OCI-LY3 (cell line): ENCODE measurements around the gene TMEM114.

Experiments used
- H2AFZ ChIP-seq: fragments of 200-600, 300-600 bp; shearing (Covaris generic); 2 replicates; pipeline ENCODE4 v1.6.0; 2014; ENCODE audit warnings: antibody characterized with exemption, low read depth, low read length
- H3K27ac ChIP-seq: fragments of 200-600, 300-600 bp; sonication (generic); 2 replicates; pipeline ENCODE4 v1.5.1; 2014; ENCODE audit warnings: mild to moderate bottlenecking, low read length, moderate library complexity, mixed read lengths
- H3K27me3 ChIP-seq: fragments of 200-600, 300-600 bp; sonication (generic); 2 replicates; pipeline ENCODE4 v1.6.1; 2014; ENCODE audit warnings: low read depth, low read length, mixed read lengths
- H3K36me3 ChIP-seq: fragments of 200-600, 300-600 bp; sonication (generic); replicated peaks from 2 replicates; pipeline ENCODE3; 2014; ENCODE audit warnings: low read depth, low read length, mixed read lengths
- H3K4me1 ChIP-seq: fragments of 300-600, 200-600 bp; sonication (generic); 2 replicates; pipeline ENCODE4 v1.6.1; 2014; ENCODE audit warnings: low read length, mixed read lengths
- H3K4me2 ChIP-seq: fragments of 200-600, 300-600 bp; sonication (generic); 2 replicates; pipeline ENCODE4 v1.6.1; 2014; ENCODE audit warnings: low read length, mixed read lengths
- H3K4me3 ChIP-seq: fragments of 300-600, 200-600 bp; sonication (generic); 2 replicates; pipeline ENCODE4 v1.5.1; 2014; ENCODE audit warnings: antibody characterized with exemption, mild to moderate bottlenecking, low read length, moderate library complexity
- H3K79me2 ChIP-seq: fragments of 300-600, 200-600 bp; shearing (Covaris generic); 2 replicates; pipeline ENCODE4 v1.6.1; 2014; ENCODE audit warnings: mild to moderate bottlenecking, low read length, mixed read lengths
- H3K9ac ChIP-seq: fragments of 300-600, 200-600 bp; shearing (Covaris generic); 2 replicates; pipeline ENCODE4 v1.6.0; 2014; ENCODE audit warnings: mild to moderate bottlenecking, low read length, moderate library complexity
- H3K9me3 ChIP-seq: fragments of 200-600, 300-600 bp; shearing (Covaris generic); 2 replicates; pipeline ENCODE4 v1.6.1; 2014; ENCODE audit warnings: low read length, mixed read lengths; ENCODE audit not compliant: insufficient read depth
- H4K20me1 ChIP-seq: fragments of 200-600, 300-600 bp; sonication (generic); 2 replicates; pipeline ENCODE4 v1.6.1; 2016; ENCODE audit warnings: low read length, mixed read lengths; ENCODE audit not compliant: insufficient read depth
- EZH2phosphoT487 ChIP-seq: fragments of 200-600 bp; shearing (Covaris generic); IDR thresholded peaks from 2 replicates; pipeline ENCODE4 v1.6.1; 2018; ENCODE audit warnings: antibody characterized with exemption, mixed run types, low read depth
- TF ChIP-seq, protein P1 (sequence below): fragments of 200-600, 300-600 bp; sonication (generic); IDR thresholded peaks from 2 replicates; pipeline ENCODE4 v1.5.1; 2014; ENCODE audit warnings: antibody characterized with exemption, low read length, low read depth

TMEM114 gene

GRCh38 chr16:8552487-8553221 lies 37.7 kb downstream of the TMEM114 start:
- Histone ChIP-seq H2AFZ (no peak overlapping the region), H4K20me1 (no peaks in the 10 kb centered on the region), H3K36me3 (no peaks in the 10 kb centered on the region), H3K79me2 (no peaks in the 10 kb centered on the region), H3K4me1 (no peaks in the 10 kb centered on the region), H3K9me3 (no peaks in the 10 kb centered on the region), H3K27ac (no peak overlapping the region), H3K27me3 (peaks cover 6% of the 10 kb centered on the region; the same call in 1 of the 2 replicates), H3K9ac (no peak overlapping the region), H3K4me3 (no peak overlapping the region), H3K4me2 (no peak overlapping the region)
- TF ChIP-seq, protein P1, sequence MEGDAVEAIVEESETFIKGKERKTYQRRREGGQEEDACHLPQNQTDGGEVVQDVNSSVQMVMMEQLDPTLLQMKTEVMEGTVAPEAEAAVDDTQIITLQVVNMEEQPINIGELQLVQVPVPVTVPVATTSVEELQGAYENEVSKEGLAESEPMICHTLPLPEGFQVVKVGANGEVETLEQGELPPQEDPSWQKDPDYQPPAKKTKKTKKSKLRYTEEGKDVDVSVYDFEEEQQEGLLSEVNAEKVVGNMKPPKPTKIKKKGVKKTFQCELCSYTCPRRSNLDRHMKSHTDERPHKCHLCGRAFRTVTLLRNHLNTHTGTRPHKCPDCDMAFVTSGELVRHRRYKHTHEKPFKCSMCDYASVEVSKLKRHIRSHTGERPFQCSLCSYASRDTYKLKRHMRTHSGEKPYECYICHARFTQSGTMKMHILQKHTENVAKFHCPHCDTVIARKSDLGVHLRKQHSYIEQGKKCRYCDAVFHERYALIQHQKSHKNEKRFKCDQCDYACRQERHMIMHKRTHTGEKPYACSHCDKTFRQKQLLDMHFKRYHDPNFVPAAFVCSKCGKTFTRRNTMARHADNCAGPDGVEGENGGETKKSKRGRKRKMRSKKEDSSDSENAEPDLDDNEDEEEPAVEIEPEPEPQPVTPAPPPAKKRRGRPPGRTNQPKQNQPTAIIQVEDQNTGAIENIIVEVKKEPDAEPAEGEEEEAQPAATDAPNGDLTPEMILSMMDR, result no peak
- TF ChIP-seq EZH2phosphoT487, result no peak

DNA sequence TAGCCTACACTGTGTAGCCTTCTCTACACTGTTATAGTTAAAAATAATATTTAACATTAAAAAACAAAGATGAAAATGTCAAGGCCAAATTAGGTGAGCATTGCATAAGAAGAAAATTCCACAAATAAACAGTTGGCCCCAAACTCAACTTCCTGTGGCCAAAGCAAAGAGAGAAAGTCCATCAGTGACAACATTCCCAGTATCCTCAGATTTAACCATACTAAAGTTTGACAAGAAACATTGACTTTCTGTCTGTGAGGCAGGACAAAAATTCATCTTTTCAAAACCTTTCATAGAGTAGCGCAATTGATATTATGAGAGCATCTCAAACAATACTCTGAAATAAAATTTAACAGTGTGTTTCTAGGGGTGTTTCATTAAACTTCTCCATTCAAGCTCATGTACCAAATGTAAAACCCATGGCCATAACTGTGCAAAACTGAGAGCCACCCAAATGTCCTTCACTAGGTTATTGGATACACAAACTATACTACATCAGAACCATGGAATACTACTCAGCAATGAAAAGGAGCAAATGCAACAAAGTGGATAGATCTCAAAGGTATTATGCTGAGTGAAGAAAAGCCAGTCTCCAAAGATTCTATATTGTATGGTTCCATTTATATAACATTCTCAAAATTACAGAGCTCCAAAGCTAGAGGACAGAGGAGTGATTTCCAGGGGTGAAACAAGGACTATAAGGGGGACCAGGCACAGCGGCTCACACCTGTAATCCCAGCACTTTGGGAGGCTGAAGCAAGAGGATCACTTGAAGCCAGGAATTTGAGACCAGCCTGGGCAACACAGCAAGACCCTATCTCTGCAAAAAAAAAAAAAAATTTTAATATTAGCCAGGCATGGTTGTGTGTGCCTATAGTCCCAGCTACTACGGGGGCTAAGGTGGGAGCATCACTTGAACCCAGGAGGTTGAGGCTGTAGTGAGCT lies 38.7 kb downstream of the TMEM114 start:
- Histone ChIP-seq H4K20me1 (no peaks in the 10 kb centered on the region), H3K4me1 (no peaks in the 10 kb centered on the region), H3K36me3 (no peaks in the 10 kb centered on the region), H2AFZ (no peak overlapping the region), H3K9me3 (no peaks in the 10 kb centered on the region), H3K27me3 (peaks cover 6% of the 10 kb centered on the region; the same call in 1 of the 2 replicates), H3K4me3 (no peak overlapping the region), H3K9ac (no peak overlapping the region), H3K27ac (no peak overlapping the region), H3K79me2 (no peaks in the 10 kb centered on the region), H3K4me2 (no peak overlapping the region)
- TF ChIP-seq, protein P1, result no peak
- no peak for TF ChIP-seq EZH2phosphoT487

- H3K4me2 ChIP-seq, result no peak overlapping the region
- no peak overlapping the region for H3K27ac ChIP-seq
- no peak overlapping the region for H3K4me3 ChIP-seq
- no peaks in the 10 kb centered on the region for H3K36me3 ChIP-seq
- H4K20me1 ChIP-seq, result no peaks in the 10 kb centered on the region
- H2AFZ ChIP-seq, result no peak overlapping the region
- H3K27me3 ChIP-seq, result peaks cover 6% of the 10 kb centered on the region; the same call in 1 of the 2 replicates
- no peaks in the 10 kb centered on the region for H3K4me1 ChIP-seq
- no peak for TF ChIP-seq EZH2phosphoT487
- TF ChIP-seq, protein P1, result no peak
- no peaks in the 10 kb centered on the region for H3K9me3 ChIP-seq
- no peaks in the 10 kb centered on the region for H3K79me2 ChIP-seq
- no peak overlapping the region for H3K9ac ChIP-seq
Measured at GRCh38 chr16:8550728-8551387, 39.5 kb downstream of the TMEM114 start.
